K562 (cell line): Measurements from ENCODE around the gene PRPH2. TPM values are rescaled to one million over a fixed set of nuclear protein-coding genes. Genes with fewer than 3 reads are reported as not detected.

Experiments used
- CBFA2T2 ChIP-seq: fragments of 450-650 bp; conservative IDR thresholded peaks from 2 replicates; pipeline ENCODE4 v1.6.1; 2017; ENCODE audit warnings: mild to moderate bottlenecking
- ESRRB ChIP-seq: fragments of 250-450 bp; sonication (Bioruptor Pico); IDR thresholded peaks from 2 replicates; pipeline ENCODE4 v1.5.0; 2020; ENCODE audit warnings: mild to moderate bottlenecking, moderate library complexity, borderline replicate concordance
- HMG20B ChIP-seq: fragments of 250-450 bp; sonication (Bioruptor Pico); IDR thresholded peaks from 2 replicates; pipeline ENCODE4 v1.5.0; 2021; ENCODE audit warnings: mild to moderate bottlenecking
- JUND ChIP-seq, 2 experiments: IDR thresholded peaks; 2 replicates in 1 of 2; 3 replicates in 1 of 2; pipeline ENCODE4 v1.6.1; 2011; ENCODE audit warnings: borderline replicate concordance in 2 of 2, low read depth in 2 of 2, low read length in 2 of 2, improper control_type of control experiment in 1 of 2, missing biosample characterization in 1 of 2, missing genetic modification characterization in 1 of 2, missing genetic modification reagents in 1 of 2
- MAFF ChIP-seq: IDR thresholded peaks from 2 replicates; pipeline ENCODE4 v1.6.1; 2012; ENCODE audit warnings: low read length, improper control_type of control experiment
- MAFK ChIP-seq: IDR thresholded peaks from 2 replicates; pipeline ENCODE4 v1.6.1; 2011; ENCODE audit warnings: low read length, improper control_type of control experiment
- NCOA1 ChIP-seq: fragments of 450-650 bp; IDR thresholded peaks from 2 replicates; pipeline ENCODE4 v1.6.1; 2016; ENCODE audit warnings: low read depth
- NCOA4 ChIP-seq: fragments of 450-650 bp; IDR thresholded peaks from 2 replicates; pipeline ENCODE4 v1.6.1; 2018; ENCODE audit warnings: mild to moderate bottlenecking; ENCODE audit not compliant: partially characterized antibody
- POLR2H ChIP-seq: IDR thresholded peaks from 2 replicates; pipeline ENCODE4 v1.6.1; 2016; ENCODE audit warnings: missing genetic modification characterization, low read depth, mild to moderate bottlenecking, control low read depth, missing compliant biosample characterization, moderate library complexity
- RAD21 ChIP-seq, 2 experiments: fragments of 250-450 bp in 1 of 2; fragments of 450-650 bp in 1 of 2; sonication (Bioruptor Pico) in 1 of 2; formaldehyde crosslinking in 1 of 2; IDR thresholded peaks in 1 of 2; conservative IDR thresholded peaks in 1 of 2; 2 replicates each; pipeline versions ENCODE4 v1.4.0 to v1.8.0; 2020 to 2022; ENCODE audit warnings: mild to moderate bottlenecking in 2 of 2, moderate library complexity in 1 of 2
- TAF7 ChIP-seq: fragments of 450-650 bp; IDR thresholded peaks from 2 replicates; pipeline ENCODE4 v1.6.1; 2016; ENCODE audit warnings: missing genetic modification characterization, missing compliant biosample characterization
- TCF3 ChIP-seq: sonication (generic); formaldehyde crosslinking; IDR thresholded peaks from 2 replicates; pipeline ENCODE4 v1.4.0; 2020; ENCODE audit warnings: mild to moderate bottlenecking, missing genetic modification reagents
- ZNF184 ChIP-seq: sonication (generic); formaldehyde crosslinking; IDR thresholded peaks from 2 replicates; pipeline ENCODE4 v1.5.0; 2020; ENCODE audit warnings: missing genetic modification reagents
- ZNF224 ChIP-seq: sonication (generic); formaldehyde crosslinking; IDR thresholded peaks from 2 replicates; pipeline ENCODE4 v1.8.0; 2022; ENCODE audit warnings: mild to moderate bottlenecking, missing genetic modification reagents
- ZNF24 ChIP-seq: fragments of 450-650 bp; IDR thresholded peaks from 2 replicates; pipeline ENCODE4 v1.6.1; 2016
- ZNF75A ChIP-seq: fragments of 450-650 bp; formaldehyde crosslinking; IDR thresholded peaks from 2 replicates; pipeline ENCODE4 v1.4.0; 2020; ENCODE audit warnings: mild to moderate bottlenecking
- polyA plus RNA-seq, 8 experiments: library from polyadenylated mRNA; depleted of rRNA in 4 of 8; stranded (reverse) in 5 of 8; unstranded in 3 of 8; fragments of >200 nt; fragmentation: Nextera tagmentation in 2 of 8; fragmentation: Illumina TruSeq in 1 of 8; extraction: Ambion mirVana in 2 of 8; extraction: Trizol in 1 of 8; gene quantifications; 2 replicates each; pipeline versions ENCODE4 v1.2.1 to v1.2.3, GENCODE V29; 2011 to 2014; ENCODE audit warnings: inconsistent platforms in 1 of 8, missing spikeins in 1 of 8
- total RNA-seq, 7 experiments: library from RNA; depleted of rRNA in 6 of 7; stranded (reverse); fragments of >200 nt in 6 of 7; fragmentation: Illumina TruSeq in 2 of 7; extraction: Trizol in 2 of 7; gene quantifications; 2 replicates each; pipeline versions ENCODE4 v1.2.1 to v1.2.3, GENCODE V29; 2011 to 2021; ENCODE audit warnings: low replicate concordance in 1 of 7
- TF ChIP-seq, protein P1 (sequence below): sonication (generic); formaldehyde crosslinking; IDR thresholded peaks from 2 replicates; pipeline ENCODE4 v1.8.0; 2022; ENCODE audit warnings: mild to moderate bottlenecking, missing genetic modification reagents
- TF ChIP-seq, protein P2 (sequence below), 2 experiments: IDR thresholded peaks; 2 replicates each; pipeline ENCODE4 v1.6.1; 2011; ENCODE audit warnings: borderline replicate concordance in 1 of 2, control low read depth in 1 of 2, low read depth in 1 of 2, low read length in 1 of 2, mild to moderate bottlenecking in 1 of 2, mixed read lengths in 1 of 2, moderate library complexity in 1 of 2; ENCODE audit not compliant: insufficient read depth in 1 of 2, insufficient read length in 1 of 2, poor library complexity in 1 of 2, severe bottlenecking in 1 of 2; ENCODE audit errors: extremely low read depth in 1 of 2
- TF ChIP-seq, protein P3 (sequence below): sonication (generic); formaldehyde crosslinking; IDR thresholded peaks from 2 replicates; pipeline ENCODE4 v1.8.1; 2023; ENCODE audit warnings: missing genetic modification reagents, mild to moderate bottlenecking, borderline replicate concordance

PRPH2 gene
- total and polyA plus RNA-seq, 9 of the 15 experiments (the other 6 are each of a cell fraction or from before 2014, with no cell fraction given), result 0.03 to 0.11 (median 0.03) TPM; not detected in 5

DNA sequence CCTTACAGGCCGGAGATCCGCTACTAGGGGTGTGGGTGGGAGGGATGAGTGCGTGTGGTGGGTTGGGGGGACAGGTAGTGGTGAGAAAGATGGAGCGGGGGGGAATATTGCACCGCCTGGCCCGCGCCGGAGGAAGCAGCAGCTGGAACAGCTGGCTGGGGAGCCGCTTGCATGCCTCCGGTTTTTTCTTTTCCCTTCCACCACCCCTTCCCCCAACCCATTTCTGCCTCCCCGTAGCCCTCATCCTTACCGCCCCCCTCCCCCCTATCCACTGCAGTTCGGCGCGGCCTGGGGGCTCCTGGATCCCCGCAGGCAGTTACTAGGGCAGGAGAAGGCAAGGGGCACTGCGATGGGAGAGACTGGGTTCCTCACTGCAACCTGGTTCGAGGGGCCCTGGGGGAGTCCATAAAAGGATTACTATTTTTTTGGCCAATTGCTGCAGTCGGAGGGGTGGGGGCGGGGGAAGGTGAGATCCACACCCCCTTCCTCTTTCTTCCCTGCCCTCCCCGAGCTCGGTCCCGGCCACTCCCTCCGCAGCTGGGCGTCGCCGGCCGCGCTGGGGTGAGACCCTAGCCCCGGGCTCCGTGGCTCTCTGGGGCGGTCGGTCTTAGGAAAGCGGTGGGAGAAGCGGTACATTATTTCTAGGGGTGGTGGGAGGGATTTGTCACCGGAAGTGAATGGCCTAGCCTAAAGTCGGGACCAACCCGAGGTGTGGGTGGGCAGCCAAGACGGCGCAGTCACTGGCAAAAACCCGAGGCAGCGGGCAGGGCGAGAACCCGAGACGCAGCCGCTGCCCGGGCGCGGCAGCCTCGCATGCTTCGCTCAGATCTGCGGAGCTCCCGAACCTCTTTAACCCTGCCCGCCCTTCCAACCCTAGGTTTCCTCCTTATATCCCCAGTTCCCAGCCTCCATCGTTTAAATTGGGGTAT is 24.3 kb upstream of the PRPH2 start (continued):
- TF ChIP-seq, protein P1, sequence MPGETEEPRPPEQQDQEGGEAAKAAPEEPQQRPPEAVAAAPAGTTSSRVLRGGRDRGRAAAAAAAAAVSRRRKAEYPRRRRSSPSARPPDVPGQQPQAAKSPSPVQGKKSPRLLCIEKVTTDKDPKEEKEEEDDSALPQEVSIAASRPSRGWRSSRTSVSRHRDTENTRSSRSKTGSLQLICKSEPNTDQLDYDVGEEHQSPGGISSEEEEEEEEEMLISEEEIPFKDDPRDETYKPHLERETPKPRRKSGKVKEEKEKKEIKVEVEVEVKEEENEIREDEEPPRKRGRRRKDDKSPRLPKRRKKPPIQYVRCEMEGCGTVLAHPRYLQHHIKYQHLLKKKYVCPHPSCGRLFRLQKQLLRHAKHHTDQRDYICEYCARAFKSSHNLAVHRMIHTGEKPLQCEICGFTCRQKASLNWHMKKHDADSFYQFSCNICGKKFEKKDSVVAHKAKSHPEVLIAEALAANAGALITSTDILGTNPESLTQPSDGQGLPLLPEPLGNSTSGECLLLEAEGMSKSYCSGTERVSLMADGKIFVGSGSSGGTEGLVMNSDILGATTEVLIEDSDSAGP (CRISPR knock-in tag), result 0 out of 2 replicates have a peak, but pooled peaks have one; percentile 6
- TF ChIP-seq JUND (IDR thresholded peaks at IDR 0.05; ENCODE audit: borderline replicate concordance, low read depth, low read length) (no peak; the same call in none of the 2 replicates), JUND (tag; IDR thresholded peaks at IDR 0.05; ENCODE audit: borderline replicate concordance, low read depth, low read length) (no peak), ESRRB (CRISPR knock-in tag) (no peak), NCOA1 (no peak), MAFK (no peak), ZNF224 (CRISPR knock-in tag) (no peak), TCF3 (0 out of 2 replicates have a peak, but pooled peaks have one; percentile 31), CBFA2T2 (no peak), MAFF (no peak), POLR2H (tag) (peak; percentile 18; the same call in 1 of the 2 replicates), TAF7 (no peak), RAD21 (CRISPR knock-in tag; conservative IDR thresholded peaks at IDR 0.05 in 1 of 2, IDR thresholded peaks at IDR 0.05 in 1 of 2) (no peak), NCOA4 (no peak), ZNF184 (no peak), HMG20B (CRISPR knock-in tag) (no peak), ZNF24 (no peak; the same call in 1 of the 2 replicates), ZNF75A (0 out of 2 replicates have a peak, but pooled peaks have one; percentile 36)
- TF ChIP-seq, protein P2, sequence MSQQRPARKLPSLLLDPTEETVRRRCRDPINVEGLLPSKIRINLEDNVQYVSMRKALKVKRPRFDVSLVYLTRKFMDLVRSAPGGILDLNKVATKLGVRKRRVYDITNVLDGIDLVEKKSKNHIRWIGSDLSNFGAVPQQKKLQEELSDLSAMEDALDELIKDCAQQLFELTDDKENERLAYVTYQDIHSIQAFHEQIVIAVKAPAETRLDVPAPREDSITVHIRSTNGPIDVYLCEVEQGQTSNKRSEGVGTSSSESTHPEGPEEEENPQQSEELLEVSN (IDR thresholded peaks at IDR 0.05; ENCODE audit: borderline replicate concordance in 1 of 2, extremely low read depth in 1 of 2, insufficient read depth in 1 of 2, insufficient read length in 1 of 2, low read depth in 1 of 2, low read length in 1 of 2, poor library complexity in 1 of 2, severe bottlenecking in 1 of 2), result peak in 1 of 2 experiments; percentile 44
- TF ChIP-seq, protein P3, sequence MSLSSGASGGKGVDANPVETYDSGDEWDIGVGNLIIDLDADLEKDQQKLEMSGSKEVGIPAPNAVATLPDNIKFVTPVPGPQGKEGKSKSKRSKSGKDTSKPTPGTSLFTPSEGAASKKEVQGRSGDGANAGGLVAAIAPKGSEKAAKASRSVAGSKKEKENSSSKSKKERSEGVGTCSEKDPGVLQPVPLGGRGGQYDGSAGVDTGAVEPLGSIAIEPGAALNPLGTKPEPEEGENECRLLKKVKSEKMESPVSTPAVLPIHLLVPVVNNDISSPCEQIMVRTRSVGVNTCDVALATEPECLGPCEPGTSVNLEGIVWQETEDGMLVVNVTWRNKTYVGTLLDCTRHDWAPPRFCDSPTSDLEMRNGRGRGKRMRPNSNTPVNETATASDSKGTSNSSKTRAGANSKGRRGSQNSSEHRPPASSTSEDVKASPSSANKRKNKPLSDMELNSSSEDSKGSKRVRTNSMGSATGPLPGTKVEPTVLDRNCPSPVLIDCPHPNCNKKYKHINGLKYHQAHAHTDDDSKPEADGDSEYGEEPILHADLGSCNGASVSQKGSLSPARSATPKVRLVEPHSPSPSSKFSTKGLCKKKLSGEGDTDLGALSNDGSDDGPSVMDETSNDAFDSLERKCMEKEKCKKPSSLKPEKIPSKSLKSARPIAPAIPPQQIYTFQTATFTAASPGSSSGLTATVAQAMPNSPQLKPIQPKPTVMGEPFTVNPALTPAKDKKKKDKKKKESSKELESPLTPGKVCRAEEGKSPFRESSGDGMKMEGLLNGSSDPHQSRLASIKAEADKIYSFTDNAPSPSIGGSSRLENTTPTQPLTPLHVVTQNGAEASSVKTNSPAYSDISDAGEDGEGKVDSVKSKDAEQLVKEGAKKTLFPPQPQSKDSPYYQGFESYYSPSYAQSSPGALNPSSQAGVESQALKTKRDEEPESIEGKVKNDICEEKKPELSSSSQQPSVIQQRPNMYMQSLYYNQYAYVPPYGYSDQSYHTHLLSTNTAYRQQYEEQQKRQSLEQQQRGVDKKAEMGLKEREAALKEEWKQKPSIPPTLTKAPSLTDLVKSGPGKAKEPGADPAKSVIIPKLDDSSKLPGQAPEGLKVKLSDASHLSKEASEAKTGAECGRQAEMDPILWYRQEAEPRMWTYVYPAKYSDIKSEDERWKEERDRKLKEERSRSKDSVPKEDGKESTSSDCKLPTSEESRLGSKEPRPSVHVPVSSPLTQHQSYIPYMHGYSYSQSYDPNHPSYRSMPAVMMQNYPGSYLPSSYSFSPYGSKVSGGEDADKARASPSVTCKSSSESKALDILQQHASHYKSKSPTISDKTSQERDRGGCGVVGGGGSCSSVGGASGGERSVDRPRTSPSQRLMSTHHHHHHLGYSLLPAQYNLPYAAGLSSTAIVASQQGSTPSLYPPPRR (CRISPR knock-in tag), result 0 out of 2 replicates have a peak, but pooled peaks have one; percentile 16
